GM12878 (cell line): Measurements from ENCODE around the gene ERC2. TPM values are rescaled to one million over a fixed set of nuclear protein-coding genes. Genes with fewer than 3 reads are reported as not detected.

Experiments used
- ATAC-seq: fragments of 200-7000 bp; cut with Tn5 transposase; 3 replicates; pipeline ENCODE4 v1.9.1; 2020; ENCODE audit warnings: mild to moderate bottlenecking, moderate library complexity
- BruUV-seq: library from RNA; stranded (reverse); fragments of 400-500 nt; replicated peaks from 2 replicates; lab custom pipeline; 2021; lab: Mats Ljungman, UMichigan
- CTCF ChIA-PET: fragments of 300-600 bp; sonication (Branson Sonifier 250); formaldehyde crosslinking; extraction: SDS; loops from one replicate; lab custom pipeline; 2021; ENCODE audit warnings: inconsistent platforms; lab: Yijun Ruan, JAX
- POLR2A ChIA-PET: fragments of 350-600 bp; formaldehyde crosslinking; extraction: SDS; loops from one replicate; lab custom pipeline; 2021; ENCODE audit warnings: inconsistent platforms; lab: Charles Lee
- RAD21 ChIA-PET: fragments of 300-600 bp; sonication (Branson Sonifier 250); formaldehyde crosslinking; loops from one replicate; lab custom pipeline; 2023; ENCODE audit warnings: antibody characterized with exemption; ENCODE audit not compliant: unreplicated experiment; lab: Charles Lee
- SMC1A ChIA-PET: fragments of 300-600 bp; sonication (Branson Sonifier 250); formaldehyde crosslinking; loops from one replicate; lab custom pipeline; 2023; ENCODE audit not compliant: unreplicated experiment, uncharacterized antibody; lab: Charles Lee
- DNase-seq: peaks from one replicate; pipeline ENCODE4 v3.0.0-alpha.2; 2011; ENCODE audit warnings: low read depth, low spot score
- FAIRE-seq: peaks from 3 replicates; lab custom pipeline; 2011; peaks lifted over from hg19 to GRCh38; lab: Jason Lieb, UNC
- H2AFZ ChIP-seq: 2 replicates; pipeline ENCODE4 v1.6.0; 2011; ENCODE audit warnings: low read depth, low read length, control low read depth; ENCODE audit not compliant: control insufficient read depth
- H3K27ac ChIP-seq: 2 replicates; pipeline ENCODE4 v1.5.1; 2011; ENCODE audit warnings: control low read depth; ENCODE audit not compliant: control insufficient read depth, insufficient read depth
- H3K27me3 ChIP-seq, 2 experiments: replicated peaks in 1 of 2; 2 replicates each; pipeline versions ENCODE4 v1.6.0 to v1.6.1; 2011; ENCODE audit warnings: low read length in 1 of 2; ENCODE audit not compliant: control insufficient read depth in 2 of 2, insufficient read depth in 2 of 2
- H3K36me3 ChIP-seq, 2 experiments: 2 replicates each; pipeline ENCODE4 v1.5.1; 2011; ENCODE audit warnings: low read length in 1 of 2; ENCODE audit not compliant: control insufficient read depth in 2 of 2, insufficient read depth in 2 of 2
- H3K4me1 ChIP-seq: 2 replicates; pipeline ENCODE4 v1.6.1; 2011; ENCODE audit warnings: mild to moderate bottlenecking, low read length, moderate library complexity, mixed read lengths; ENCODE audit not compliant: control insufficient read depth, insufficient read depth
- H3K4me2 ChIP-seq: 2 replicates; pipeline ENCODE4 v1.6.0; 2011; ENCODE audit warnings: control low read depth; ENCODE audit not compliant: control insufficient read depth, insufficient read depth
- H3K4me3 ChIP-seq: fragments of 200-600 bp; sonication (generic); 2 replicates; pipeline ENCODE4 v1.5.1; 2016
- H3K79me2 ChIP-seq: 2 replicates; pipeline ENCODE4 v1.6.0; 2011; ENCODE audit warnings: low read length; ENCODE audit not compliant: control insufficient read depth, insufficient read depth
- H3K9ac ChIP-seq: 2 replicates; pipeline ENCODE4 v1.8.0; 2011; ENCODE audit warnings: low read length, control low read depth, mixed read lengths; ENCODE audit not compliant: control insufficient read depth, insufficient read depth
- H3K9me3 ChIP-seq: replicated peaks from 3 replicates; pipeline ENCODE4 v1.5.1; 2011; ENCODE audit warnings: mild to moderate bottlenecking, low read length; ENCODE audit not compliant: control insufficient read depth, insufficient read depth
- H4K20me1 ChIP-seq: 2 replicates; pipeline ENCODE4 v1.6.0; 2011; ENCODE audit not compliant: control insufficient read depth, insufficient read depth
- CBX3 ChIP-seq: fragments of 200-600 bp; sonication (generic); IDR thresholded peaks from 2 replicates; pipeline ENCODE4 v1.6.1; 2016; ENCODE audit warnings: low read depth, borderline replicate concordance
- EED ChIP-seq: sonication (generic); IDR thresholded peaks from 2 replicates; pipeline ENCODE4 v1.6.1; 2016; ENCODE audit warnings: antibody characterized with exemption, low read depth
- HSF1 ChIP-seq: fragments of 150-350 bp; IDR thresholded peaks from 2 replicates; pipeline ENCODE4 v1.6.1; 2014; ENCODE audit warnings: mild to moderate bottlenecking, low read depth, low read length
- SREBF1 ChIP-seq: IDR thresholded peaks from 2 replicates; pipeline ENCODE4 v1.6.1; 2012; ENCODE audit warnings: mild to moderate bottlenecking, low read length
- WGBS: methylation state at CpG from one replicate; pipeline ENCODE4 v1.1.6; 2016; ENCODE audit warnings: low lambda C conversion rate; ENCODE audit not compliant: insufficient replicate concordance, insufficient coverage; ENCODE audit errors: missing lambda C conversion rate; 5-methylcytosine and 5-hydroxymethylcytosine counted together
- in situ Hi-C: fragments of 300-500 bp; cut with MboI; formaldehyde crosslinking; loops from 9 replicates; pipeline ENCODE4 v1.14.3; 2018; ENCODE audit warnings: mixed read lengths
- intact Hi-C: fragments of 100-400 bp; cut with micrococcal nuclease; formaldehyde crosslinking; loops from one replicate; pipeline ENCODE4 v1.14.2; 2022; ENCODE audit not compliant: unreplicated experiment
- polyA plus RNA-seq, 11 experiments: library from polyadenylated mRNA; depleted of rRNA in 4 of 11; unstranded in 6 of 11; stranded (reverse) in 5 of 11; fragments of >200 nt; fragmentation: Nextera tagmentation in 4 of 11; fragmentation: Illumina TruSeq in 1 of 11; extraction: Ambion mirVana in 4 of 11; extraction: Trizol in 1 of 11; gene quantifications; 1 replicate in 1 of 11; 2 replicates in 10 of 11; pipeline versions ENCODE4 v1.2.1 to v1.2.3, GENCODE V29; 2011 to 2016; ENCODE audit warnings: inconsistent platforms in 2 of 11, missing spikeins in 2 of 11, low read depth in 1 of 11
- total RNA-seq, 4 experiments: library from RNA; depleted of rRNA in 3 of 4; stranded (reverse); fragments of >200 nt in 3 of 4; fragmentation: Illumina TruSeq in 1 of 4; extraction: Trizol in 1 of 4; gene quantifications; 2 replicates each; pipeline versions ENCODE4 v1.2.1 to v1.2.3, GENCODE V29; 2013 to 2021
- TF ChIP-seq, protein P1 (sequence below): fragments of 450-650 bp; formaldehyde crosslinking; IDR thresholded peaks from 2 replicates; pipeline ENCODE4 v1.4.0; 2020; ENCODE audit warnings: mild to moderate bottlenecking, moderate library complexity

The ERC2 gene
- total and polyA plus RNA-seq, 10 of the 15 experiments (the other 5 are each of a cell fraction or from before 2014, with no cell fraction given), result 0.06 to 1.4 (median 0.12) TPM; not detected in 3

DNA sequence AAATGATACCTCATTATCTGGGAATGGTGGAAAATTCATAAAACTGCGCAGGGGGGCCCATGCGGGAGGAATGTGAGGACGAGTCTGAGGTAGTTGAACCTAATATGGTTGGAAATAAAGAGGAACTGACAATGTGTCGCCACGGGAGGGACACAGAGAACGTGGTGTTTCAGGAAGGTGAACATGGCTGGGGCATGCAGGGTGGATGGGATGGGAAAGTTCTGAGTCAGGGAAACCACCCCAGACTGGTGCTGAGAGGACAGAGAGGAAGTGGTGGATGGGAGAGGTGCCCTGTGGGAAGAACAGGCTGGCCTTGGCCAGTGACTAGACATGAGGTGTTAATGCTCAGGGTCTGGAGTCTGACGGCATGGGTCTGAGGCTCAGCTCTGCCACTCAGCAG lies 844.0 kb downstream of the ERC2 start (continued):
- TF ChIP-seq, protein P1, sequence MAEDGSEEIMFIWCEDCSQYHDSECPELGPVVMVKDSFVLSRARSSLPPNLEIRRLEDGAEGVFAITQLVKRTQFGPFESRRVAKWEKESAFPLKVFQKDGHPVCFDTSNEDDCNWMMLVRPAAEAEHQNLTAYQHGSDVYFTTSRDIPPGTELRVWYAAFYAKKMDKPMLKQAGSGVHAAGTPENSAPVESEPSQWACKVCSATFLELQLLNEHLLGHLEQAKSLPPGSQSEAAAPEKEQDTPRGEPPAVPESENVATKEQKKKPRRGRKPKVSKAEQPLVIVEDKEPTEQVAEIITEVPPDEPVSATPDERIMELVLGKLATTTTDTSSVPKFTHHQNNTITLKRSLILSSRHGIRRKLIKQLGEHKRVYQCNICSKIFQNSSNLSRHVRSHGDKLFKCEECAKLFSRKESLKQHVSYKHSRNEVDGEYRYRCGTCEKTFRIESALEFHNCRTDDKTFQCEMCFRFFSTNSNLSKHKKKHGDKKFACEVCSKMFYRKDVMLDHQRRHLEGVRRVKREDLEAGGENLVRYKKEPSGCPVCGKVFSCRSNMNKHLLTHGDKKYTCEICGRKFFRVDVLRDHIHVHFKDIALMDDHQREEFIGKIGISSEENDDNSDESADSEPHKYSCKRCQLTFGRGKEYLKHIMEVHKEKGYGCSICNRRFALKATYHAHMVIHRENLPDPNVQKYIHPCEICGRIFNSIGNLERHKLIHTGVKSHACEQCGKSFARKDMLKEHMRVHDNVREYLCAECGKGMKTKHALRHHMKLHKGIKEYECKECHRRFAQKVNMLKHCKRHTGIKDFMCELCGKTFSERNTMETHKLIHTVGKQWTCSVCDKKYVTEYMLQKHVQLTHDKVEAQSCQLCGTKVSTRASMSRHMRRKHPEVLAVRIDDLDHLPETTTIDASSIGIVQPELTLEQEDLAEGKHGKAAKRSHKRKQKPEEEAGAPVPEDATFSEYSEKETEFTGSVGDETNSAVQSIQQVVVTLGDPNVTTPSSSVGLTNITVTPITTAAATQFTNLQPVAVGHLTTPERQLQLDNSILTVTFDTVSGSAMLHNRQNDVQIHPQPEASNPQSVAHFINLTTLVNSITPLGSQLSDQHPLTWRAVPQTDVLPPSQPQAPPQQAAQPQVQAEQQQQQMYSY, result no peak
- TF ChIP-seq SREBF1 (no peak), HSF1 (no peak)
- TF ChIP-seq, all 136 proteins: peak for 8

- no peak for ATAC-seq
- Histone ChIP-seq H3K36me3 (no peaks in the 10 kb centered on the region), H3K79me2 (no peaks in the 10 kb centered on the region), H3K27me3 (no peaks in the 10 kb centered on the region), H3K4me3 (no peak overlapping the region), H3K4me2 (no peak overlapping the region), H3K27ac (no peak overlapping the region; the same call in 1 of the 2 replicates), H3K4me1 (peaks cover 57% of the 10 kb centered on the region), H3K9me3 (peaks cover 3% of the 10 kb centered on the region; the same call in 2 of the 3 replicates), H3K9ac (no peak overlapping the region), H4K20me1 (no peaks in the 10 kb centered on the region), H2AFZ (no peak overlapping the region)
- ChIA-PET CTCF (interaction anchor here (2.9 kb wide), 1 partner anchor 11 kb away, joined by 9 read pairs; no protein-coding TSS in a partner anchor), RAD21 (interaction anchor here (2.7 kb wide), 1 partner anchor 16 kb away, joined by 11 read pairs; no protein-coding TSS in a partner anchor), POLR2A (interaction anchor here (1.6 kb wide), 2 partner anchors 11 to 16 kb away, joined by 3 to 4 read pairs; no protein-coding TSS in a partner anchor), SMC1A (interaction anchor here (1.8 to 2.1 kb wide), 2 partner anchors 16 kb away, joined by 4 to 8 read pairs; no protein-coding TSS in a partner anchor)
- BruUV-seq, result no TSS peak
- 38% methylated on average over 2 of the region's 2 CpGs for WGBS
- no peak for FAIRE-seq
- TF ChIP-seq EED (0 out of 2 replicates have a peak, but pooled peaks have one; percentile 3), CBX3 (no peak)
- intact Hi-C loops, result loop anchor here (5.0 kb wide), 2 partner anchors 54 to 99 kb away; no protein-coding TSS in a partner anchor
- no peak for DNase-seq
- in situ Hi-C loops, result no loop called here
Observed at GRCh38 chr3:55623786-55624185, 844.5 kb downstream of the ERC2 start.
